NCI-H2227 (cell line): ENCODE results near the gene EPB41L4B.

Source experiments
- DNase-seq: peaks from one replicate; lab custom pipeline; 2025; ENCODE audit not compliant: unreplicated experiment; lab: John Stamatoyannopoulos, UW

The EPB41L4B gene

GRCh38 chr9:109270971-109271925 is 49.6 kb downstream of the EPB41L4B start:
- no peak for DNase-seq

GRCh38 chr9:109270441-109270840 is 50.4 kb downstream of the EPB41L4B start:
- DNase-seq, result no peak

GRCh38 chr9:109269839-109270238 is 51.0 kb downstream of the EPB41L4B start:
- DNase-seq, result no peak

- DNase-seq, result no peak
Measured at GRCh38 chr9:109269081-109269480, 51.8 kb downstream of the EPB41L4B start.

GRCh38 chr9:109267555-109267954 is 53.3 kb downstream of the EPB41L4B start:
- DNase-seq, result no peak

- DNase-seq, result no peak
Measured at GRCh38 chr9:109264877-109265587, 55.8 kb downstream of the EPB41L4B start.

- no peak for DNase-seq
Measured at GRCh38 chr9:109263358-109263757, 57.5 kb downstream of the EPB41L4B start.

- peak; percentile 44 for DNase-seq
Measured at GRCh38 chr9:109258481-109259302, 62.2 kb downstream of the EPB41L4B start.

- DNase-seq, result no peak
Measured at GRCh38 chr9:109256336-109256735, 64.5 kb downstream of the EPB41L4B start.

GRCh38 chr9:109255394-109255793 is 65.5 kb downstream of the EPB41L4B start:
- no peak for DNase-seq

GRCh38 chr9:109254317-109254716 is 66.5 kb downstream of the EPB41L4B start:
- DNase-seq, result no peak

- no peak for DNase-seq
Measured at GRCh38 chr9:109253637-109254284, 67.1 kb downstream of the EPB41L4B start.

GRCh38 chr9:109253241-109253636 is 67.6 kb downstream of the EPB41L4B start:
- DNase-seq, result no peak

- DNase-seq, result no peak
Measured at GRCh38 chr9:109252291-109252690, 68.6 kb downstream of the EPB41L4B start.

- no peak for DNase-seq
Measured at GRCh38 chr9:109251776-109252106, 69.1 kb downstream of the EPB41L4B start.

GRCh38 chr9:109251080-109251775 is 69.6 kb downstream of the EPB41L4B start:
- DNase-seq, result no peak

- no peak for DNase-seq
Measured at GRCh38 chr9:109250771-109251079, 70.1 kb downstream of the EPB41L4B start.

GRCh38 chr9:109250311-109250741 is 70.5 kb downstream of the EPB41L4B start:
- DNase-seq, result no peak

GRCh38 chr9:109249615-109250014 is 71.2 kb downstream of the EPB41L4B start:
- no peak for DNase-seq

GRCh38 chr9:109248133-109248581 is 72.7 kb downstream of the EPB41L4B start:
- no peak for DNase-seq
